Caco-2 (cell line): ENCODE measurements around the gene MED25. TPM values are rescaled to one million over a fixed set of nuclear protein-coding genes. Genes with fewer than 3 reads are reported as not detected.

ENCODE experiments used
- BruUV-seq: library from RNA; stranded (reverse); fragments of 400-500 nt; replicated peaks from 2 replicates; lab custom pipeline; 2021; lab: Mats Ljungman, UMichigan
- CTCF ChIA-PET: fragments of 300-600 bp; sonication (Branson Sonifier 250); formaldehyde crosslinking; loops from one replicate; lab custom pipeline; 2022; ENCODE audit warnings: antibody characterized with exemption; lab: Charles Lee
- POLR2A ChIA-PET: fragments of 300-600 bp; sonication (Branson Sonifier 250); formaldehyde crosslinking; loops from one replicate; lab custom pipeline; 2022; ENCODE audit warnings: antibody characterized with exemption; lab: Charles Lee
- DNase-seq, 2 experiments: peaks; one replicate each; pipeline versions ENCODE4 v3.0.0 to v3.0.0-alpha.2; 2020 to 2022
- H3K27me3 ChIP-seq: replicated peaks from 2 replicates; pipeline ENCODE4 v1.6.0; 2011; ENCODE audit warnings: low read length; ENCODE audit not compliant: control insufficient read depth, insufficient read depth
- H3K36me3 ChIP-seq: 2 replicates; pipeline ENCODE4 v1.5.1; 2011; ENCODE audit warnings: low read length; ENCODE audit not compliant: control insufficient read depth, insufficient read depth
- H3K4me1 ChIP-seq: fragments of 250-450 bp; sonication (Bioruptor Pico); 2 replicates; pipeline ENCODE4 v1.5.1; 2020; ENCODE audit warnings: mild to moderate bottlenecking
- H3K4me3 ChIP-seq: 2 replicates; pipeline ENCODE4 v1.5.1; 2011; ENCODE audit warnings: low read depth, mild to moderate bottlenecking, control low read depth, low read length
- H3K9me3 ChIP-seq: fragments of 250-450 bp; sonication (Bioruptor Pico); 2 replicates; pipeline ENCODE4 v1.5.1; 2020; ENCODE audit warnings: mild to moderate bottlenecking, moderate library complexity
- H3K27ac Mint-ChIP-seq: one replicate; pipeline ENCODE4 v1.8.0; 2022; ENCODE audit warnings: mixed read lengths; ENCODE audit not compliant: unreplicated experiment
- H3K27me3 Mint-ChIP-seq: one replicate; pipeline ENCODE4 v1.8.0; 2022; ENCODE audit warnings: mixed read lengths; ENCODE audit not compliant: insufficient read depth, unreplicated experiment
- H3K36me3 Mint-ChIP-seq: one replicate; pipeline ENCODE4 v1.8.0; 2022; ENCODE audit warnings: mild to moderate bottlenecking, mixed read lengths; ENCODE audit not compliant: insufficient read depth, unreplicated experiment
- H3K4me1 Mint-ChIP-seq: one replicate; pipeline ENCODE4 v1.8.0; 2022; ENCODE audit warnings: low read depth, mixed read lengths; ENCODE audit not compliant: unreplicated experiment
- H3K4me3 Mint-ChIP-seq: one replicate; pipeline ENCODE4 v1.8.0; 2022; ENCODE audit warnings: mild to moderate bottlenecking, moderate library complexity, mixed read lengths; ENCODE audit not compliant: unreplicated experiment
- H3K9me3 Mint-ChIP-seq: one replicate; pipeline ENCODE4 v1.8.0; 2022; ENCODE audit warnings: mixed read lengths; ENCODE audit not compliant: unreplicated experiment
- CTCF ChIP-seq, 2 experiments: fragments of 200-600 bp in 1 of 2; IDR thresholded peaks; 1 replicate in 1 of 2; 2 replicates in 1 of 2; pipeline versions ENCODE4 v1.5.1 to v1.8.0; 2011 to 2022; ENCODE audit warnings: antibody characterized with exemption in 1 of 2, control low read depth in 1 of 2, inconsistent platforms in 1 of 2, low read depth in 1 of 2, low read length in 1 of 2, mild to moderate bottlenecking in 1 of 2, moderate library complexity in 1 of 2; ENCODE audit not compliant: insufficient read depth in 1 of 2, severe bottlenecking in 1 of 2, unreplicated experiment in 1 of 2
- intact Hi-C: fragments of 100-400 bp; cut with micrococcal nuclease; formaldehyde crosslinking; loops from one replicate; pipeline ENCODE4 v1.10.0; 2022; ENCODE audit not compliant: unreplicated experiment
- total RNA-seq: library from RNA; stranded (reverse); gene quantifications from 2 replicates; pipeline ENCODE4 v1.2.3, GENCODE V29; 2022

The MED25 gene
- total RNA-seq, 1 experiment from 2014 or later: 102 TPM

DNA sequence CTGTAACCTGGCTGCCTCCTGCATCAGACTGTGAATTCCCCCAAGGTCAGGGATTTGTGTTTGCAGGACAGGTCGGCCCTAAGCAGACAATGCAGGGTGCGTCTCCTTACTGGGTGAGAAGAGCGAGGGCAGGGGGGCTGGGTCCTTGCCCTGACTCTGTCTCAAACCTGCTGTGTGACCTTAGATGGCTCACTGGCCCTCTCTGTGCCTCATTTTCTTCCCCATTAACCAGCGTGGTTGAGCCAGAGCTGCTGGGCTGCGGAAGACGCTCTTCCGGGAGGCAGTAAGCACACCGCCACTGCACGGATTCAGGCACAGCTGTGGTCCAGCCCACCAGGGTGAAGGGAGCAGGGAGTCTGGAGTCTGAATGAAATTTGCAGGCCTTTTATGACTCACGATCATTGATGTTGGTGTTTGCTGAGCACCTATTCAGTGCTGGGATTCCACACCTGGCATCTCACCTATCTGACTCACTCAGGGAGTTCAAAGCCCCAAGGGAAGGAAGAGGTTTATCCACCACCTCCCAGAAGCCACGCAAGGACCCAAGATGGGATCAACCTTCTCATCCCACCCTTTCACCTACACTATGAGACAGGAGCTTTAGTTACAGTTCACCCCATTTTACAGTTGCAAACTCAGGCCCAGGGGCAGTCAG, 56.5 kb downstream of the MED25 start:
- H3K4me1 ChIP-seq: peaks cover 9% of the 10 kb centered on the region; the same call in 1 of the 2 replicates
- no peaks in the 10 kb centered on the region for H3K9me3 ChIP-seq
- Mint-ChIP-seq H3K9me3 (no peaks in the 10 kb centered on the region), H3K27me3 (no peaks in the 10 kb centered on the region), H3K4me3 (no peak overlapping the region), H3K27ac (no peak overlapping the region), H3K4me1 (no peaks in the 10 kb centered on the region), H3K36me3 (peaks cover 14% of the 10 kb centered on the region)
- DNase-seq: no peak
- ChIA-PET POLR2A (no interaction called here), CTCF (no interaction called here)
- no TSS peak for BruUV-seq
- TF ChIP-seq CTCF (IDR thresholded peaks at IDR 0.05; ENCODE audit: insufficient read depth in 1 of 2, low read depth in 1 of 2, low read length in 1 of 2, severe bottlenecking in 1 of 2, unreplicated experiment in 1 of 2): no peak
- H3K36me3 ChIP-seq: peaks cover 6% of the 10 kb centered on the region
- no peak overlapping the region for H3K4me3 ChIP-seq
- intact Hi-C loops: loop anchor here (10.0 kb wide), 1 partner anchor 440 kb away; no protein-coding TSS in a partner anchor
- H3K27me3 ChIP-seq: no peaks in the 10 kb centered on the region

DNA sequence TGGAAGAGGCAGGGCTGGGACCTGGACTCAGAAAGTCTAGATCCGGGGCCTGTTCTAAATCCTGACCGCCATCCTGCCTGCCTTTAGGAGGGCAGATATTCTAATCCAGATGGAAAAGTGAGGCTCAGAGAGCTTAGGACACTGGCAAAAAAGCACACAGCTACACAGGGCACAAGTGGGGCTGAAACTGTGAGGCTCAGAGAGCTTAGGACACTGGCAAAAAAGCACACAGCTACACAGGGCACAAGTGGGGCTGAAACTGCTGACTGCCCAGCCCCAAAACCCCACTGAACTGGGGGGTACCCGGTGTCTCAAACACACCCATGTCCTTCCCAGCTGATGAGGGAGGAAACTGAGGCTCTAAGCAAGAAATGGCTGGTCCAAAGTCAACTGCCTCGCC, 57.1 kb downstream of the MED25 start:
- peaks cover 9% of the 10 kb centered on the region; the same call in 1 of the 2 replicates for H3K4me1 ChIP-seq
- ChIA-PET CTCF (no interaction called here), POLR2A (no interaction called here)
- Mint-ChIP-seq H3K27ac (no peak overlapping the region), H3K4me1 (no peaks in the 10 kb centered on the region), H3K27me3 (no peaks in the 10 kb centered on the region), H3K4me3 (no peak overlapping the region), H3K36me3 (peaks cover 14% of the 10 kb centered on the region), H3K9me3 (no peaks in the 10 kb centered on the region)
- peak overlapping the region; percentile 87; the same call in 1 of the 2 replicates for H3K4me3 ChIP-seq
- H3K36me3 ChIP-seq: peaks cover 7% of the 10 kb centered on the region
- no peak for DNase-seq
- BruUV-seq: no TSS peak
- intact Hi-C loops: loop anchor here (10.0 kb wide), 1 partner anchor 440 kb away; no protein-coding TSS in a partner anchor
- no peak for TF ChIP-seq CTCF (IDR thresholded peaks at IDR 0.05; ENCODE audit: insufficient read depth in 1 of 2, low read depth in 1 of 2, low read length in 1 of 2, severe bottlenecking in 1 of 2, unreplicated experiment in 1 of 2)
- H3K27me3 ChIP-seq: no peaks in the 10 kb centered on the region
- H3K9me3 ChIP-seq: no peaks in the 10 kb centered on the region

- peak in 1 of 2 experiments; percentile 67 for DNase-seq
- no peak overlapping the region for H3K27ac Mint-ChIP-seq
- H3K4me3 ChIP-seq: peak overlapping the region; percentile 87
- ChIA-PET POLR2A (interaction anchor here (0.5 to 2.4 kb wide), 4 partner anchors 9 to 234 kb away, joined by 3 to 12 read pairs (median 4); partner anchors contain the start of genes AP2A1, ATF5, NUP62 and PNKP), CTCF (interaction anchor here (1.4 kb wide), 1 partner anchor 15 kb away, joined by 4 read pairs; no protein-coding TSS in a partner anchor)
- no peaks in the 10 kb centered on the region for H3K9me3 ChIP-seq
- H3K4me3 Mint-ChIP-seq: no peak overlapping the region
- no peaks in the 10 kb centered on the region for H3K9me3 Mint-ChIP-seq
- intact Hi-C loops: loop anchor here (1.0 to 10.0 kb wide), 3 partner anchors 53 to 439 kb away; partner anchors contain the start of genes AP2A1, ATF5 and NUP62
- no peaks in the 10 kb centered on the region for H3K27me3 Mint-ChIP-seq
- TF ChIP-seq CTCF (IDR thresholded peaks at IDR 0.05; ENCODE audit: insufficient read depth in 1 of 2, low read depth in 1 of 2, low read length in 1 of 2, severe bottlenecking in 1 of 2, unreplicated experiment in 1 of 2): no peak
- no TSS peak for BruUV-seq
- H3K27me3 ChIP-seq: no peaks in the 10 kb centered on the region
- H3K36me3 ChIP-seq: peaks cover 11% of the 10 kb centered on the region
- peaks cover 14% of the 10 kb centered on the region for H3K36me3 Mint-ChIP-seq
- H3K4me1 Mint-ChIP-seq: no peaks in the 10 kb centered on the region
- peaks cover 9% of the 10 kb centered on the region; the same call in 1 of the 2 replicates for H3K4me1 ChIP-seq
These were observed 57.9 kb downstream of the MED25 start for GRCh38 chr19:49875857-49876421.
